Lower lobe of right lung (tissue), 2 donors: Measurements from ENCODE around the gene SULT1A2. TPM values are rescaled to one million over a fixed set of nuclear protein-coding genes. Genes with fewer than 3 reads are reported as not detected.
A peak's percentile ranks its signal among the peaks of the same experiment; 100 is the strongest.
"Not testable (repeated sequence)": the region's sequence is repeated elsewhere in the genome, so short reads cannot be mapped to it uniquely, and the experiment has no call there.

Experiments
- ATAC-seq, 2 donors: fragments of 200-7000 bp; cut with Tn5 transposase; one replicate each; pipeline ENCODE4 v1.9.1; 2020 to 2022; ENCODE audit warnings: mild to moderate bottlenecking in 2 of 2, moderate library complexity in 2 of 2
- DNase-seq: peaks from one replicate; pipeline ENCODE4 v3.0.0-alpha.2; 2020
- H3K27ac ChIP-seq: fragments of 200-600 bp; one replicate; pipeline ENCODE4 v1.8.0; 2022
- H3K27me3 ChIP-seq: fragments of 200-600 bp; one replicate; pipeline ENCODE4 v1.8.0; 2022; ENCODE audit warnings: low read depth
- H3K36me3 ChIP-seq: fragments of 200-600 bp; one replicate; pipeline ENCODE4 v1.8.0; 2022; ENCODE audit warnings: mild to moderate bottlenecking
- H3K4me1 ChIP-seq: fragments of 200-600 bp; one replicate; pipeline ENCODE4 v1.8.0; 2022
- H3K4me3 ChIP-seq: fragments of 200-600 bp; one replicate; pipeline ENCODE4 v1.8.0; 2022; ENCODE audit warnings: mild to moderate bottlenecking
- H3K9me3 ChIP-seq: fragments of 200-600 bp; one replicate; pipeline ENCODE4 v1.8.0; 2022
- intact Hi-C: fragments of 100-400 bp; cut with DNase I; formaldehyde crosslinking; loops from one replicate; pipeline ENCODE4 v1.11.0; 2022
- long read RNA-seq: library from polyadenylated mRNA; unstranded; transcript quantifications from one replicate; pipeline ENCODE4 v2.0.0, GENCODE V29; 2021
- total RNA-seq: library from RNA; stranded (reverse); fragmentation: NEBNext Ultra II Directional; extraction: Animal tissue kit (Norgen Biotek cat#: 25700); gene quantifications from one replicate; pipeline ENCODE4 v1.2.1, GENCODE V29; 2021
- TF ChIP-seq, protein P1 (sequence below): fragments of 200-600 bp; IDR thresholded peaks from one replicate; pipeline ENCODE4 v1.8.0; 2022; ENCODE audit warnings: antibody characterized with exemption, mild to moderate bottlenecking
- donor health status: DM: no; HTN: yes; CAD: no; lungs with severe emphysema.

The SULT1A2 gene
- 10.3 TPM for total RNA-seq
- long read RNA-seq, partial matches to known transcripts: 1 of 11 reads
- long read RNA-seq, other reads (novel, unspliced or antisense): 9 of 11 reads

DNA sequence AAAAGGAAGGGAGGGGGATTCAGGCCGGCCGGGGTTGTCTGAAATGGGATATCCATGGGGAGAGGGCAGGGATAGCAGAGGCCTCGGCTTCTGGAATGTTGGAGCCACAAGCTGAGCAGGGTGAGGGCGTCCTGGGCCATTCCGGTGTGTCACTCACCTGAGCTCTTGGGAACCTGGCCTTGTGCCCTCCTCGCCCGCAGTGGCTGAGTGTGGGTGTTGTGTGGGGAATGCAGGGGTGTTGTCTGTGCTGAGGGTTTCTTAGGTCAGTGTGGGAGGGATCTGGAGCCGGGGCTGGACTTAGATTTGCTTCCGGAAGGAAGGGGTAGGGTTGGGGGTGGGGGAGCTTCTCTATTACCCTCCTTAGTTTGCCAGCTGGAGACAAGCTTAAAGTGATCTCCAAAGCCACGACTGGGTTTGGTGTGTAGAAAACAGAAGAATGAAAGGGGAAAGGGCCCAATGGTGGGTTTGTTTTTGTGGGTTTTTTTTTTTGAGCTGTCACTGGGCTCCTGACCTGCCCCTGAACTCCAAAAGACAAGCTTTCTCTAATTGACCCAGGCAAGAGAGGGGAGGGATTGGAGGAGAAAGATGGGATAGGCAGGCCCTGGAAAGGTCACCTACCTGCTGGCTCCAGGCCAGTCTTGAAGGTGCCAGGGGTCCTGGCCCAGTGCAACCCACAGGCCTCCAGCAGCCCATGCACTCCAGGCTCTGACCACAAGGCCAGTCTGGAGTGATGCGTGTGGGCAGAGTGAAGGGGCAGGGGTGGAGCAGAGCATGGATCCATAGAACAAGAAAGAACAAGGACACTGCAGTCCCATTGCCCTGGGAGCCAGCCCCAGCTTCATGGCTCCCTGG is at the start of gene SULT1A2:
TSS of gene SULT1A2 (minus strand) at position 211 of the 852 bp plus-strand sequence. CDS start 1,120 bp downstream, outside the sequence.
- DNase-seq (peak; percentile 87), ATAC-seq (peak; percentile 86 to 90)
- intact Hi-C loops: no loop called here
- H3K27ac ChIP-seq: peak within 1 kb of the TSS; percentile 79
- peaks cover 8% of the 10 kb centered on the region for H3K36me3 ChIP-seq
- TF ChIP-seq, protein P1, sequence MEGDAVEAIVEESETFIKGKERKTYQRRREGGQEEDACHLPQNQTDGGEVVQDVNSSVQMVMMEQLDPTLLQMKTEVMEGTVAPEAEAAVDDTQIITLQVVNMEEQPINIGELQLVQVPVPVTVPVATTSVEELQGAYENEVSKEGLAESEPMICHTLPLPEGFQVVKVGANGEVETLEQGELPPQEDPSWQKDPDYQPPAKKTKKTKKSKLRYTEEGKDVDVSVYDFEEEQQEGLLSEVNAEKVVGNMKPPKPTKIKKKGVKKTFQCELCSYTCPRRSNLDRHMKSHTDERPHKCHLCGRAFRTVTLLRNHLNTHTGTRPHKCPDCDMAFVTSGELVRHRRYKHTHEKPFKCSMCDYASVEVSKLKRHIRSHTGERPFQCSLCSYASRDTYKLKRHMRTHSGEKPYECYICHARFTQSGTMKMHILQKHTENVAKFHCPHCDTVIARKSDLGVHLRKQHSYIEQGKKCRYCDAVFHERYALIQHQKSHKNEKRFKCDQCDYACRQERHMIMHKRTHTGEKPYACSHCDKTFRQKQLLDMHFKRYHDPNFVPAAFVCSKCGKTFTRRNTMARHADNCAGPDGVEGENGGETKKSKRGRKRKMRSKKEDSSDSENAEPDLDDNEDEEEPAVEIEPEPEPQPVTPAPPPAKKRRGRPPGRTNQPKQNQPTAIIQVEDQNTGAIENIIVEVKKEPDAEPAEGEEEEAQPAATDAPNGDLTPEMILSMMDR: no peak
- H3K27me3 ChIP-seq: no peaks in the 10 kb centered on the region
- peak within 1 kb of the TSS; percentile 47 for H3K4me3 ChIP-seq
- peaks cover 21% of the 10 kb centered on the region for H3K4me1 ChIP-seq
- no peaks in the 10 kb centered on the region for H3K9me3 ChIP-seq

DNA sequence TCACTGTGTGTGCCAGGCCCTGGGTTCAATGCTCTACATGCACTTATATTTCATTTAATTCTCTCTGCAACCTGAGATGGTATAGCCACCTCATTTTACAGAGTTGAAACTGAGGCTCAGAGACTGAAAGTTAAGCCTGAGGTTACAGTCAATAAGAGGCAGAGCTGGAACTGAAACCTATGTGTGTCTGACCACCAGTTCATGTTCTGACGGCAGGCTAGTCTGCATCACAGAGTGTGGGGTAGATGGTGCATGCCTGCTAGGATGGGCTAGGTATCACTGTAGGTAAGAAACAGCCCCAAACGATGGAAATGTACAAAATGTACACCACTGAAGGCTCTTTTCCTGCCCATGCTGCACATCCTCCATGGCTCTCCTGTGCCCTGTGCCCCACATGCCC is 43.1 kb upstream of the SULT1A2 start:
- ATAC-seq, H3K36me3 ChIP-seq, DNase-seq, H3K27me3 ChIP-seq, intact Hi-C loops, H3K9me3 ChIP-seq, H3K27ac ChIP-seq, H3K4me1 ChIP-seq, H3K4me3 ChIP-seq: not testable (repeated sequence)

DNA sequence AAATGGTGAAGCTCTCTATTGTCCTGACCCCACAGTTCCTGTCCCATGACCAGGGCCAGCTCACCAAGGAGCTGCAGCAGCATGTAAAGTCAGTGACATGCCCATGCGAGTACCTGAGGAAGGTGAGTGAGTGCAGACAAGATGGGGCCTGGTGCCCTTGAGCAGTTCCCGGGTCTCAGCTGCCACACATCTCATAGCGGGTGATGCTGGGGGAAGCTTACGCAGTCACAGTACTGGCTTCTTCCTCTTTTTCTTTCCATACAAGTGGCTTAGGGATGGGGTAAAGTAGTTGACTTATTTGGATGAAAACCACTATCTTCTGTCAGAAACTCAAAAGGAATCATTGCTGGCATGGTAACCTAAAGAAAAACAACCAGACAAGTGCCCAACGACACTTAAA is 41.5 kb upstream of the SULT1A2 start:
- intact Hi-C loops: not testable (repeated sequence)

DNA sequence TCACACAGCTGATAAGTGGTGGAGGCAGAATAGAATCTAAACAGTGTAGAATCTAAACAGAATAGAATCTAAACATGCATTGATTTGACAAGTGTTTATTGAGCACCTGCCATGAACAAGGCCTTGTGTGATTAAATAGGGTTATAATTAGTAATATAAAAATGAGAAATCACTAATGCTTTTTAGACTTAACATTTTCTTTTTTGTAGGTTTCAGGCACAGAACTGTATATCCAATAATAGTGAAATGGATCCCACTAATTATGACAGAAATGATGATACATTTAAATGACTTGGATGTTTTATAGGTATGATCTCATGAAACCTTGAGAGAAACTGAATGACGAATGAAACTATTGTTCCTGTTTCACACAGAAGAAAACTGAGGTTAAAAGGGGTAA is 40.9 kb upstream of the SULT1A2 start, which contains the start of gene NPIPB8:
TSS of gene NPIPB8 (plus strand) at position 301 of the 400 bp plus-strand sequence. CDS start 296 bp downstream, outside the sequence.
- DNase-seq, intact Hi-C loops, H3K9me3 ChIP-seq, H3K27me3 ChIP-seq, H3K4me3 ChIP-seq, H3K4me1 ChIP-seq, H3K27ac ChIP-seq, H3K36me3 ChIP-seq, ATAC-seq: not testable (repeated sequence)

More for the DNA sequence above, 41.5 kb upstream of the SULT1A2 start:
- not testable (repeated sequence) for DNase-seq, H3K4me1 ChIP-seq, H3K36me3 ChIP-seq, ATAC-seq, H3K4me3 ChIP-seq, H3K9me3 ChIP-seq, H3K27me3 ChIP-seq, H3K27ac ChIP-seq

DNA sequence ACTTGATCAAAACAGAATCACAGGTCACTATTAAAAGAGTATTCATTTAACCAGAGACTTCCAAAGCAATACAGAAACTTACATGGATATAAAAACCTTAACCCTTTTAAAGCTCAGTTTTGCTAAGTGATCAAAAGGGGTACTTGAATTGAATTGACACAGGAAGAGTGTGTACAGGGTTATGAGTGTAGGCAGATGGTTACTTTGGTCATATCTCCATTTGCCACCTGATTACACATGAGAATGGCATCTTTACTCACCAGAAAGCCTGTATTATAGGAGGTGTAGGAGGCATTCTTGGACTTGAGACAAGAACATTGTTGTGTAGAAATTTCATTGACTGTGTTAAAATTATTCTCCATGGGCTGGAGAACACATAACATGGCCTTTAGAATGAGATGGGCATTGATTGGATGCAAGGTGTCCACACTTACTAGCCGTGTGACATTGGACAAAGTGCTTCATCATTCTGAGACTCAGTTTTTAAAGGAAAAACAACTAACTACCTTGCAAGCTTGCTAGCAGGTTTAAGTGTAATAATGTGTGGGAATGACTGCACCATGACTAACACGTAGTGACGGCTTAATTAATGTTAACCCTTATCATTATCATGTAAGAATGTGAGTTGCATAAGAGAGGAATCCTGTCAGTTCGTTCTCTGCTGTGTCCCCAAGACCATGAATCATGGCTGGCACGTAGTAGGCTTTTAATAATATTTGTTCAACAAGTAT is 39.4 kb upstream of the SULT1A2 start:
- H3K9me3 ChIP-seq, ATAC-seq, H3K27me3 ChIP-seq, H3K36me3 ChIP-seq, H3K4me1 ChIP-seq, intact Hi-C loops, H3K27ac ChIP-seq, H3K4me3 ChIP-seq, DNase-seq: not testable (repeated sequence)

DNA sequence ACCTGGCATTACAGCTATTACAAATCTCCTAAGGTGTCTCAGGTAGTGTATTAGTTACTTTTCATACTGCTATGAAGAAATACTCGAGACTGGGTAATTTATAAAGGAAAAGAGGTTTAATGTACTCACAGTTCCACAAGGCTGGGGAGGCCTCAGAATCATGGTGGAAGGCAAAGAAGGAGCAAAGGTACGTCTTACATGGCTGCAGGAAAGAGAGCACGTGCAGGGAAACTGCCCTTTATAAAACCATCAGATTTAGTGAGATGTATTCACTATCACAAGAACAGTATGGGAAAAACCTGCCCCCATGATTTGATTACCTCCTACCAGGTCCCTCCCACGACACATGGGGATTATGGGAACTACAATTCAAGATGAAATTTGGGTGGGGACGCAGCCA is 34.1 kb upstream of the SULT1A2 start:
- intact Hi-C loops: not testable (repeated sequence)

DNA sequence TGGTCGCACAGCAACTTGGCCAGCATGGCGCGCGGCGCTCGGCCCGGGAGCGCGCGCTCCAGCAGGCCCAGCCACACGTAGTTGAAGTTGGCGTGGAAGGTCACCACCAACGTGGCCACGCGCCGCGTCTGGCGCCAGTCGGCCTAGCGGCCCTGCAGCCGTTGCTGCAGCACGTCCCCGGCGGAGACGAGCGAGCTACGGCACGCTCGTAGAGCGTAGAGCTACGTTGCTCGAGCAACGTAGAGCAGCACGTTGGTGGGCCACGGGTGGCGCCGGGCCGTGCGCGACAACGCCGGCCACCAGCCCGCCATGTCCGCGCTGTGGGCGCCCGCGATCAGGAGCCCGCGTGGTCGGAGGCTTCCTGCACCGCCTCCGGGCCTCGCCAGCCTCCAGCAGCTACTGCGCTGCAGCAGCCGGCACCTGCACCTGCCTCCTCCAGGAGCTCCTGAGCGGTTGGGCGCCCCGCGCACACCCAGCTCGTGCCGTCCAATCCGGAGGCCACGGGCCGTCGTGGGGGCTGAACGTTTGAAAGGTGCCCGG is 26.4 kb upstream of the SULT1A2 start:
- Histone ChIP-seq H3K9me3 (no peaks in the 10 kb centered on the region), H3K36me3 (peaks cover 5% of the 10 kb centered on the region), H3K4me3 (peak overlapping the region; percentile 62), H3K27me3 (no peaks in the 10 kb centered on the region), H3K4me1 (peaks cover 10% of the 10 kb centered on the region), H3K27ac (peak overlapping the region; percentile 67)
- DNase-seq (peak; percentile 79), ATAC-seq (peak; percentile 95 to 97)
- TF ChIP-seq, protein P1: no peak
- intact Hi-C loops: no loop called here

More for the DNA sequence above, 34.1 kb upstream of the SULT1A2 start:
- H3K36me3 ChIP-seq, H3K4me1 ChIP-seq, DNase-seq, H3K4me3 ChIP-seq, H3K9me3 ChIP-seq, ATAC-seq, H3K27me3 ChIP-seq, H3K27ac ChIP-seq: not testable (repeated sequence)

DNA sequence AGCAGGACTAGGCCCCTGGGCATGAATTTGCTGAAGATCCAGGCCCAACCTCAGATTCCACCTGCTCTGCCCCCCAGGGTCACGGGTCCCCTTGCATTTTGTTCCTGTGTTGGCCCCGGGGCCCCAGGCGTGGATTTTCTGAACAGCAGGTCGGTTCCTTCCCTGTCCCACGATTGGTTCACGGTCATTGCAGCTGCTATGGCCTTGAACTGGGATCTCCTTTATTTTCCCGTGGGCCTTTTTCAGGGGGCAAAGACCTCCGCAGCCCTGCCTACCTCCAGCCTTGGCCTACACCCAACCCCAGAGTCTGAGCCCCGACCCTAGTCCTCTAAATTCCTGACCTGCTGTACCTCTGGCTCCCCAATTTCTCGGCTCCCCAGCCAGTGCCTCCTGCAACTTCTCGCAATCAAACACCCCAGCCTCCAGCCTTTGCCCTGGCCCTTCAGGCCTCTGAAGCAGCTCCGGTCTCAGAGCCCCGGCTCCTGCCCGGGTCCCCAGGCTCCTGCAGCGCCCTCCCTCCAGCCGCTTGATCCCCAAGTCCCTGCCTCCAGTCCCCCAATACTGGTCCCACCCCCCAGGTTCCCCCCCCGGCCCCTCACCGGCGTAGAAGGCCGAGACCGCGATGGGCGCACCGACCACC is 25.8 kb upstream of the SULT1A2 start:
- Histone ChIP-seq H3K4me3 (peak overlapping the region; percentile 62), H3K4me1 (peaks cover 10% of the 10 kb centered on the region), H3K27ac (peak overlapping the region; percentile 67)
- H3K36me3 ChIP-seq, H3K27me3 ChIP-seq, H3K9me3 ChIP-seq, intact Hi-C loops, DNase-seq: not testable (repeated sequence)
- ATAC-seq: peak; percentile 53 to 56
